Measurements from ENCODE around the gene BSG. TPM values are rescaled to one million over a fixed set of nuclear protein-coding genes. Genes with fewer than 3 reads are reported as not detected.

The BSG gene
- total and polyA plus RNA-seq, 9 of the 15 experiments (the other 6 are each of a cell fraction or from before 2014, with no cell fraction given) = 4.6 to 495 (median 187) TPM

DNA sequence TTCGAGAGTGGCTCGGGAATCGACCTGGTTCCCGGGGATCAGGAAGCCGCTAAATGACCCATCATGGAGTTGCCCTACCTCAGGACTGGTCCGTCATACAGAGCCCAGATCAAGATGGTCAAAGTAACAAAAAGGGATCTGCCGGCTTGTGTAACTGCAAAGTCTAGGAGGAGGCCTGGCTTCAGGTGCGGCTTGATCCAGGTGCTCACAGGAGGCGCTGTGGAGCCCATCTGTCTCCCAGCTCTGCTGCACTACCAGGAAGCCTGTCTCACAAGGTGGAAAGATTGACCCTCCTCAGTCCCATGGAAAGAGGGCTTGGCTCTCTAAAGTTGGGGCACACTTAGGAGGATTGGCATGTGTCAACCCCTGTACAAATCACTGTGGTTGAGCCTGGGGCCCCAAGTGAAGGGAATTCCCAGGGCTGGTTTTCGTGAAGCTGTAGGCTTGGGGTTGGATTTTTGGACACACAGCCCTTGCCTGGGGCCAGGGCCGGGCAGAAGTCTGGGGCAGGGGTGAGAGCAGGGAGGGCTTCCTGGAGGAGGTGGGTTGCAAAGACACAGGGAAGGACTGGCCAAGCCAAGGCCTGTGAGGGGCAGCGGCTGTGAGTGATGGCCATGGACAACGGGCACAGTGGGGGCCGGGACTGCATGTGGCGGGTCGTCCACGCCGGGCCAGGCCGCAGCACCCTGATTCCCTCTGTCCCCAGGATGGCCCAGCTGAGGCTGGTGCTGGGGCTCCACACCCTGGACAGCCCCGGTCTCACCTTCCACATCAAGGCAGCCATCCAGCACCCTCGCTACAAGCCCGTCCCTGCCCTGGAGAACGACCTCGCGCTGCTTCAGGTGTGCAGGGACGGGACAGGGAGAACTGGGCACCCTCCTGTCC, 24.3 kb upstream of the BSG start (continued):
- TF ChIP-seq RCOR1 (IDR thresholded peaks at IDR 0.05; ENCODE audit: borderline replicate concordance in 1 of 2, low read depth in 2 of 2, low read length in 2 of 2) = 0 out of 4 replicates have a peak, but pooled peaks of 1 of the 2 experiments have one; percentile 4
- TF ChIP-seq BCOR (IDR thresholded peaks at IDR 0.05) = peak; percentile 73

DNA sequence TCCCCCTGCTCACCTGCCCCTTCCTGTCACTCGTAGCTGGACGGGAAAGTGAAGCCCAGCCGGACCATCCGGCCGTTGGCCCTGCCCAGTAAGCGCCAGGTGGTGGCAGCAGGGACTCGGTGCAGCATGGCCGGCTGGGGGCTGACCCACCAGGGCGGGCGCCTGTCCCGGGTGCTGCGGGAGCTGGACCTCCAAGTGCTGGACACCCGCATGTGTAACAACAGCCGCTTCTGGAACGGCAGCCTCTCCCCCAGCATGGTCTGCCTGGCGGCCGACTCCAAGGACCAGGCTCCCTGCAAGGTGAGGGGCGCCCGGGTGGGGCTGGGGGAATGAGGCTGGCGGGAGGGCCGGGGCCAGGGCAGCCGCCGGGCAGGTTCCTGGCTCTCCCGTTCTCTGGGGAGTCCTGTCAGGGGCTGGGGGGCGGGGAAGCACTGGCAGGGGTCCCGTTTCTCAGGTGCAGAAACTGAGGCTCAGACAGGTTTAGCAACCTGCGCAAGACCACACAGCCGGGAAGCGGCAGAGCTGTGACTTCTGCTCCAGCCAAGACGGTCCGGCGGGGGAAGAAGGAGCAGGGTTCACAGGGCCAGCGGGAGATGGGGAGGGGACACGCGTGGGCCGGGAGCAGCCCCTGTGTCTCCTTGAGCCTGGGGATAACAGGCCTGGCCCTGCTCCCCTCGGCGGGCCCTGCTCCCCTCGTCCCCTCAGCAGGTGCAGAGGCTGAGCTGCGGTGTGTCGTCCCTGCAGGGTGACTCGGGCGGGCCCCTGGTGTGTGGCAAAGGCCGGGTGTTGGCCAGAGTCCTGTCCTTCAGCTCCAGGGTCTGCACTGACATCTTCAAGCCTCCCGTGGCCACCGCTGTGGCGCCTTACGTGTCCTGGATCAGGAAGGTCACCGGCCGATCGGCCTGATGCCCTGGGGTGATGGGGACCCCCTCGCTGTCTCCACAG, 23.2 kb upstream of the BSG start:
- POLR2A ChIA-PET = interaction anchor here (0.7 to 1.2 kb wide), 2 partner anchors 16 to 87 kb away, joined by 3 to 5 read pairs; no protein-coding TSS in a partner anchor
- H4K20me1 ChIP-seq (replicated peaks; ENCODE audit: control insufficient read depth, insufficient read depth, low read length) = no peaks in the 10 kb centered on the region
- no peak overlapping the region for H2AFZ ChIP-seq (ENCODE audit: low read depth, low read length)
- H3K4me3 ChIP-seq = no peak overlapping the region
- H3K9me3 ChIP-seq (replicated peaks; ENCODE audit: control insufficient read depth, insufficient read depth, low read depth, low read length) = no peaks in the 10 kb centered on the region
- peaks cover 10 to 61% of the 10 kb centered on the region in 2 experiments for H3K4me1 ChIP-seq (replicated peaks in 1 of 2; ENCODE audit: control insufficient read depth in 2 of 2, insufficient read depth in 2 of 2, low read length in 2 of 2)
- H3K27me3 ChIP-seq (ENCODE audit: control insufficient read depth in 2 of 2, insufficient read depth in 2 of 2, low read length in 2 of 2) = no peaks in the 10 kb centered on the region
- intact Hi-C loops (cut with micrococcal nuclease) = no loop called here
- in situ Hi-C loops (cut with MboI) = no loop called here
- no TSS peak for BruUV-seq (replicated peaks)
- H3K79me2 ChIP-seq (ENCODE audit: control insufficient read depth, insufficient read depth, low read length) = no peaks in the 10 kb centered on the region
- H3K9ac ChIP-seq (ENCODE audit: insufficient read depth in 1 of 2, low read depth in 2 of 2, low read length in 2 of 2) = no peak overlapping the region; a peak in 1 of 4 replicates
- CTCF ChIA-PET (ENCODE audit: low intra/inter-chr PET ratio) = no interaction called here
- FAIRE-seq (no peak), DNase-seq (ENCODE audit: extremely low read depth in 1 of 4, low spot score in 3 of 4) (peak in 2 of 4 experiments; percentile 5 to 8), ATAC-seq (no peak)
- H3K4me2 ChIP-seq (ENCODE audit: insufficient read depth, low read length) = no peak overlapping the region
- H3K36me3 ChIP-seq (ENCODE audit: control insufficient read depth, insufficient read depth, low read length) = no peaks in the 10 kb centered on the region
- WGBS (ENCODE audit: insufficient coverage, low coverage, missing lambda C conversion rate) = 88% methylated on average over 29 of the region's 52 CpGs
- H3K9me1 ChIP-seq (ENCODE audit: control insufficient read depth, insufficient read depth, low read length) = no peaks in the 10 kb centered on the region
- no peak overlapping the region for H3K27ac ChIP-seq (ENCODE audit: extremely low read depth, low read depth, low read length)
- TF ChIP-seq KDM1A (IDR thresholded peaks at IDR 0.05) = 0 out of 4 replicates have a peak, but pooled peaks of 1 of the 2 experiments have one; percentile 15
- no peak for TF ChIP-seq ETV6 (IDR thresholded peaks at IDR 0.05; ENCODE audit: borderline replicate concordance in 1 of 2, low read depth in 2 of 2, low read length in 1 of 2)
- no peak for TF ChIP-seq ETV6 (CRISPR knock-in tag; IDR thresholded peaks at IDR 0.05; ENCODE audit: borderline replicate concordance)
- TF ChIP-seq ZFP36 (IDR thresholded peaks at IDR 0.05; ENCODE audit: low read depth, low read length, partially characterized antibody) = peak; percentile 27
- no peak for TF ChIP-seq ZBTB1 (CRISPR knock-in tag; IDR thresholded peaks at IDR 0.05; ENCODE audit: borderline replicate concordance, low read depth)
- TF ChIP-seq ZNF57 (CRISPR knock-in tag; IDR thresholded peaks at IDR 0.05) = no peak
- TF ChIP-seq POLR3G (IDR thresholded peaks at IDR 0.05; ENCODE audit: extremely low read depth, insufficient read length, insufficient replicate concordance) = no peak
- TF ChIP-seq PCBP1 (IDR thresholded peaks at IDR 0.05; ENCODE audit: low read depth, low read length, poor library complexity, severe bottlenecking) = peak; percentile 39
- no peak for TF ChIP-seq SIN3B (IDR thresholded peaks at IDR 0.05; ENCODE audit: low read depth)
- peak; percentile 32 for TF ChIP-seq FIP1L1 (IDR thresholded peaks at IDR 0.05; ENCODE audit: low read depth, low read length, poor library complexity, severe bottlenecking)
- TF ChIP-seq, protein P1, sequence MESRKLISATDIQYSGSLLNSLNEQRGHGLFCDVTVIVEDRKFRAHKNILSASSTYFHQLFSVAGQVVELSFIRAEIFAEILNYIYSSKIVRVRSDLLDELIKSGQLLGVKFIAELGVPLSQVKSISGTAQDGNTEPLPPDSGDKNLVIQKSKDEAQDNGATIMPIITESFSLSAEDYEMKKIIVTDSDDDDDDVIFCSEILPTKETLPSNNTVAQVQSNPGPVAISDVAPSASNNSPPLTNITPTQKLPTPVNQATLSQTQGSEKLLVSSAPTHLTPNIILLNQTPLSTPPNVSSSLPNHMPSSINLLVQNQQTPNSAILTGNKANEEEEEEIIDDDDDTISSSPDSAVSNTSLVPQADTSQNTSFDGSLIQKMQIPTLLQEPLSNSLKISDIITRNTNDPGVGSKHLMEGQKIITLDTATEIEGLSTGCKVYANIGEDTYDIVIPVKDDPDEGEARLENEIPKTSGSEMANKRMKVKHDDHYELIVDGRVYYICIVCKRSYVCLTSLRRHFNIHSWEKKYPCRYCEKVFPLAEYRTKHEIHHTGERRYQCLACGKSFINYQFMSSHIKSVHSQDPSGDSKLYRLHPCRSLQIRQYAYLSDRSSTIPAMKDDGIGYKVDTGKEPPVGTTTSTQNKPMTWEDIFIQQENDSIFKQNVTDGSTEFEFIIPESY (CRISPR knock-in tag; IDR thresholded peaks at IDR 0.05) = peak; percentile 23; the same call in 1 of the 2 replicates
- TF ChIP-seq PURB (CRISPR knock-in tag; IDR thresholded peaks at IDR 0.05; ENCODE audit: low read depth) = no peak
- TF ChIP-seq, protein P2, sequence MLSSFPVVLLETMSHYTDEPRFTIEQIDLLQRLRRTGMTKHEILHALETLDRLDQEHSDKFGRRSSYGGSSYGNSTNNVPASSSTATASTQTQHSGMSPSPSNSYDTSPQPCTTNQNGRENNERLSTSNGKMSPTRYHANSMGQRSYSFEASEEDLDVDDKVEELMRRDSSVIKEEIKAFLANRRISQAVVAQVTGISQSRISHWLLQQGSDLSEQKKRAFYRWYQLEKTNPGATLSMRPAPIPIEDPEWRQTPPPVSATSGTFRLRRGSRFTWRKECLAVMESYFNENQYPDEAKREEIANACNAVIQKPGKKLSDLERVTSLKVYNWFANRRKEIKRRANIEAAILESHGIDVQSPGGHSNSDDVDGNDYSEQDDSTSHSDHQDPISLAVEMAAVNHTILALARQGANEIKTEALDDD (IDR thresholded peaks at IDR 0.05) = no peak
